ENCODE measurements around the gene JAKMIP2.
A peak's percentile ranks its signal among the peaks of the same experiment; 100 is the strongest.

Gene JAKMIP2

DNA sequence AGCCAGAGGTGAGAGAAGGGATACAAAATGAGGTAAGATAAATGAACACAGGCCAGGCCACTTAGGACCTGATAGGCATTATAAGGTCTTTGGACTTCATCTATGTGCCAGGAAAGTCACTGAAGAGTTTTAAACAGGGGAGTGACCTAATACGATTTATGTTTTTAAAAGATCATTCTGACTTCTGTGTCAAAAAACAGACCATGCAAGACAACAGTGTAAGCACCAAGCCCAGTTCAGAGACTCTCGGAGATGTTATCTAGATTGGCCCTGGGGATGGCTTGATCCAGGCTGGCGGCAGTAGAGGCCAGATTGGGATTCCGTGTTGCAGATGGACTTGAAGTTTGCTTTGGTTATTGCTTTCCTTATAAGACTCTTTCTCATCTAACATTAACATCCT is 229.6 kb downstream of the JAKMIP2 start:
- peak; percentile 52 for DNase-seq

DNA sequence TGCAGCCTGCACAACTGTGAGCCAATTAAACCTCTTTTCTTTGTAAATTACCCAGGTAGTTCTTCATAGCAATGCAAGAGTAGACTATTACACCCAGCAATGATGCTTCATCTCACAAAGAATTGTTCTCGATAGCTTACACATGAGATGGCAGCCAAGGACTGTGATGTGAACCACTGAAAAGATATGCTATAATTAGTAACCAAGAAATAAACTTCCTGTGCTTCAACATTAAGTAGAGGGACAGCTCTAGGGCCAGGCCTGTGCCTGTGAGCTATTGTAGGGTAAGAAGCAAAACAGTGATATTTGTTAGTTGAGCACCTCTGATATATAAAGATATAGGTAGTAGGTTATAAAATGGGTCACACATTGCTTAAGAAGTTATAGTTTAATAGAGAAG is 230.9 kb downstream of the JAKMIP2 start:
- DNase-seq: no peak

- no peak for DNase-seq
Observed at GRCh38 chr5:147547730-147548129, 234.8 kb downstream of the JAKMIP2 start.

DNA sequence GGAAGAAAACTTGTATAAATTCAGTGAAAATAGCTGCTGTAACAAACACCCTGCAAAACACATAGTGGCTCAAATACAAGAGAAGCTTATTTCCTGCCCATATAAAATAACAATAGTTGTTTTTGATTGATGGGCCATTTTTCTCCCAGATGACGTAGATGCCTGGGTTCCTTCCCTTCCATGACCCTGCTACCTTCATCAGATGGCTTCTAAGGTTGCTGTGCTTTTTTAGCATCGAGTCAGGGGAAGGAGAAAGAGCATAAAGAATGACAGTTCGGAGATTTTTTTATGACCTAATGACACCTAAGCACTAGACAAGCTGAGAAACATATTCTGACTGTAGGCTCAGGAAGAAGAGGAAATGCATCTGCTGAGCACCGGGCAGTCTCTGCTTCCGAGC is 238.0 kb downstream of the JAKMIP2 start:
- no peak for DNase-seq

GRCh38 chr5:147539053-147539452 is 243.5 kb downstream of the JAKMIP2 start:
- no peak for DNase-seq

DNA sequence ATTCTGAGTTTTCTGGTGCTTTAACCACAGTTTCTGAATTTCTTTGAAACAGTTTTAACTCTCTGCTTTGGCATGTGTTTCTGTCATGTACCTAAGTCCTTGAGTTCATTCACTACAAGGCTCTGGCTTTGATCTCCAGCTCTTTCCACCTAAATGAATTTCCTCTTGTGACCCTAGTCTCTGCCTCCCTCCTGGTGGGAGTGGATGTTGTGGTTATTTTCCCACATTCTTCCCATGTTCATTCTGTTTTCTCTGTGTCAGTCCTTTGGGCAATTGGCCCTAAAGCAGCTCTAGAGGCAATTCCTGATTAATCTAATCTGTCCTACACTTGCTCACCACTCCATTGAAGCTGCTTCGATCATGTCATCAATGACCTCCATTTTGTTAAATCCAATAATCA is 244.3 kb downstream of the JAKMIP2 start:
- no peak for DNase-seq
